Measurements from ENCODE around the gene LSMEM2.

DNA sequence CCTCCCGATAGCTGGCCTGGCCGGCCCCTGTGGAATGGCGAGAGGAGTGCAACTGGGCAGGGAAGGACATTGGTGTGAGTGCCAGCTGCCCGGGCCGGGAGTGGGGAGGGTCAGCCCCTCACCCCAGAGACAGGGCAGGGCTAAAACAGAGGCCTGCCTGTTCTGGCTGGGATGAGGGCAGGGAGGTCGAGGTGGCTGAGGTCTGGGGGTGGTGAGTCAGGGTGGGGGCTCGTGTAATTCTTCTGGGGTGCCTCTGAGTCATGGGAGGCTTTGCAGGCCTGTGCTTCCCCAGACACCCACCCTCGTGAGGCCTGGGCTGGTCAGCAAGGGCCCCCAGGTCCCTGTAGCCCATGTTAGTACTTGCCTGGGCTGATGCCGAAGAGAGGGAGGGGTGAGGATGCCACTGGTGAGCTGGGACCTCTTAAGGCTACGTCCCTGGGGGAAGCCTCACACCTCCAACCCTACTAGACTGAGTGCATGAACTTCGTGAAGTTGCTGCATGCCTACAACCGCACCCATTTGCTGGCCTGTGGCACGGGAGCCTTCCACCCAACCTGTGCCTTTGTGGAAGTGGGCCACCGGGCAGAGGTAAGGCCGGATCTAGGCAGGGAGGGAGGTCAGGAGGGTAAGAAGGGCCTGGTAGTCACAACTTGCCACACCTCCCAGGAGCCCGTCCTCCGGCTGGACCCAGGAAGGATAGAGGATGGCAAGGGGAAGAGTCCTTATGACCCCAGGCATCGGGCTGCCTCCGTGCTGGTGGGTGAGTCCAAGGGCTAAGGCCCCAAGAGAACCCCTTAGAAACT lies 8.3 kb upstream of the LSMEM2 start:
- no peak for TF ChIP-seq POLR2A (IDR thresholded peaks at IDR 0.05; ENCODE audit: low read depth, low read length)
- TF ChIP-seq POLR2AphosphoS5 (IDR thresholded peaks at IDR 0.05; ENCODE audit: low read depth, low read length), result no peak

Data from GM12891 (cell line).